Measurements from ENCODE around the gene EPHB1.

EPHB1 gene

GRCh38 chr3:134887536-134887935 lies 92.5 kb downstream of the EPHB1 start:
- no peak for DNase-seq

GRCh38 chr3:134892326-134892725 lies 97.3 kb downstream of the EPHB1 start:
- no peak for DNase-seq

- no peak for DNase-seq
Observed at GRCh38 chr3:134892761-134893160, 97.7 kb downstream of the EPHB1 start.

GRCh38 chr3:134894533-134894932 lies 99.5 kb downstream of the EPHB1 start:
- DNase-seq, result no peak

- no peak for DNase-seq
Observed at GRCh38 chr3:134895181-134895580, 100.1 kb downstream of the EPHB1 start.

- DNase-seq, result no peak
Observed at GRCh38 chr3:134896141-134896540, 101.1 kb downstream of the EPHB1 start.

GRCh38 chr3:134896696-134897095 lies 101.6 kb downstream of the EPHB1 start:
- DNase-seq, result no peak

- DNase-seq, result no peak
Observed at GRCh38 chr3:134897391-134898141, 102.5 kb downstream of the EPHB1 start.

- DNase-seq, result no peak
Observed at GRCh38 chr3:134898181-134898754, 103.2 kb downstream of the EPHB1 start.

- DNase-seq, result no peak
Observed at GRCh38 chr3:134899786-134900185, 104.7 kb downstream of the EPHB1 start.

GRCh38 chr3:134900482-134900881 lies 105.4 kb downstream of the EPHB1 start:
- DNase-seq, result no peak

- no peak for DNase-seq
Observed at GRCh38 chr3:134901461-134901860, 106.4 kb downstream of the EPHB1 start.

- no peak for DNase-seq
Observed at GRCh38 chr3:134903837-134904236, 108.8 kb downstream of the EPHB1 start.

- DNase-seq, result no peak
Observed at GRCh38 chr3:134904241-134904771, 109.2 kb downstream of the EPHB1 start.

GRCh38 chr3:134904776-134905646 lies 110.0 kb downstream of the EPHB1 start:
- DNase-seq, result no peak

GRCh38 chr3:134905647-134905935 lies 110.5 kb downstream of the EPHB1 start:
- DNase-seq, result no peak

GRCh38 chr3:134908271-134908670 lies 113.2 kb downstream of the EPHB1 start:
- no peak for DNase-seq

- no peak for DNase-seq
Observed at GRCh38 chr3:134910026-134910425, 115.0 kb downstream of the EPHB1 start.

- no peak for DNase-seq
Observed at GRCh38 chr3:134911586-134912548, 116.8 kb downstream of the EPHB1 start.

GRCh38 chr3:134916276-134916961 lies 121.4 kb downstream of the EPHB1 start:
- DNase-seq, result no peak

GRCh38 chr3:134917631-134918030 lies 122.6 kb downstream of the EPHB1 start:
- DNase-seq, result no peak

GRCh38 chr3:134918441-134918840 lies 123.4 kb downstream of the EPHB1 start:
- DNase-seq, result no peak

All from activated CD8-positive, alpha-beta memory T cell treated with anti-CD3 and anti-CD28 coated beads for 24 hours (primary cell).